Mesothelial cell of epicardium (in vitro differentiated cells): ENCODE measurements around the gene PIKFYVE. TPM values are rescaled to one million over a fixed set of nuclear protein-coding genes. Genes with fewer than 3 reads are reported as not detected.

ENCODE experiments used
- DNase-seq, 2 experiments: peaks; one replicate each; pipeline ENCODE4 v3.0.0; 2021; ENCODE audit warnings: low spot score in 2 of 2; ENCODE audit not compliant: unreplicated experiment in 2 of 2
- H3K27ac Mint-ChIP-seq: 2 replicates; pipeline ENCODE4 v1.8.0; 2021; ENCODE audit warnings: mixed read lengths
- H3K27me3 Mint-ChIP-seq: 2 replicates; pipeline ENCODE4 v1.8.0; 2021; ENCODE audit warnings: low read depth, mixed read lengths
- H3K36me3 Mint-ChIP-seq: 2 replicates; pipeline ENCODE4 v1.8.0; 2021; ENCODE audit warnings: mixed read lengths
- H3K4me1 Mint-ChIP-seq: 2 replicates; pipeline ENCODE4 v1.8.0; 2021; ENCODE audit warnings: mixed read lengths
- H3K4me3 Mint-ChIP-seq: 2 replicates; pipeline ENCODE4 v1.8.0; 2021; ENCODE audit warnings: mild to moderate bottlenecking, moderate library complexity, mixed read lengths
- H3K9me3 Mint-ChIP-seq: 2 replicates; pipeline ENCODE4 v1.8.0; 2021; ENCODE audit warnings: mixed read lengths
- CTCF ChIP-seq: fragments of 200-600 bp; sonication (generic); IDR thresholded peaks from one replicate; pipeline ENCODE4 v1.5.0; 2021; ENCODE audit warnings: antibody characterized with exemption; ENCODE audit not compliant: unreplicated experiment
- total RNA-seq: library from RNA; stranded (reverse); gene quantifications from 3 replicates; pipeline ENCODE4 v1.2.1, GENCODE V29; 2021

PIKFYVE gene
- total RNA-seq, 1 donor from 2014 or later, result 46.7 TPM

GRCh38 chr2:208280234-208280633 is 14.2 kb downstream of the PIKFYVE start:
- Mint-ChIP-seq H3K27me3 (no peaks in the 10 kb centered on the region), H3K27ac (no peak overlapping the region), H3K9me3 (peaks cover 6% of the 10 kb centered on the region), H3K36me3 (peaks cover 57% of the 10 kb centered on the region), H3K4me3 (no peak overlapping the region), H3K4me1 (peaks cover 7% of the 10 kb centered on the region)
- no peak for DNase-seq
- no peak for TF ChIP-seq CTCF

- peaks cover 6% of the 10 kb centered on the region for H3K9me3 Mint-ChIP-seq
- H3K36me3 Mint-ChIP-seq, result peaks cover 62% of the 10 kb centered on the region
- DNase-seq, result no peak
- no peak for TF ChIP-seq CTCF
- H3K27ac Mint-ChIP-seq, result no peak overlapping the region
- H3K4me3 Mint-ChIP-seq, result no peak overlapping the region
- H3K27me3 Mint-ChIP-seq, result no peaks in the 10 kb centered on the region
- H3K4me1 Mint-ChIP-seq, result peaks cover 1% of the 10 kb centered on the region
Observed at GRCh38 chr2:208280933-208281332, 14.9 kb downstream of the PIKFYVE start.

- H3K9me3 Mint-ChIP-seq, result peaks cover 16% of the 10 kb centered on the region
- no peak overlapping the region for H3K27ac Mint-ChIP-seq
- H3K27me3 Mint-ChIP-seq, result no peaks in the 10 kb centered on the region
- H3K36me3 Mint-ChIP-seq, result peaks cover 52% of the 10 kb centered on the region
- no peak for TF ChIP-seq CTCF
- DNase-seq, result no peak
- no peak overlapping the region for H3K4me3 Mint-ChIP-seq
- no peaks in the 10 kb centered on the region for H3K4me1 Mint-ChIP-seq
Observed at GRCh38 chr2:208285853-208286252, 19.8 kb downstream of the PIKFYVE start.

- DNase-seq, result no peak
- H3K36me3 Mint-ChIP-seq, result peaks cover 62% of the 10 kb centered on the region
- TF ChIP-seq CTCF, result no peak
Observed at GRCh38 chr2:208294482-208295024, 28.5 kb downstream of the PIKFYVE start.

GRCh38 chr2:208295834-208296233 is 29.8 kb downstream of the PIKFYVE start:
- peaks cover 60% of the 10 kb centered on the region for H3K36me3 Mint-ChIP-seq
- H3K27ac Mint-ChIP-seq, result no peak overlapping the region
- no peak for DNase-seq
- TF ChIP-seq CTCF, result no peak
- no peaks in the 10 kb centered on the region for H3K27me3 Mint-ChIP-seq
- H3K4me3 Mint-ChIP-seq, result no peak overlapping the region
- H3K9me3 Mint-ChIP-seq, result peaks cover 20% of the 10 kb centered on the region
- H3K4me1 Mint-ChIP-seq, result no peaks in the 10 kb centered on the region

More at GRCh38 chr2:208294482-208295024, 28.5 kb downstream of the PIKFYVE start:
- Mint-ChIP-seq H3K4me1 (no peaks in the 10 kb centered on the region), H3K9me3 (peaks cover 30% of the 10 kb centered on the region), H3K27ac (peak overlapping the region; percentile 16), H3K4me3 (no peak overlapping the region), H3K27me3 (no peaks in the 10 kb centered on the region)

GRCh38 chr2:208296610-208297009 is 30.6 kb downstream of the PIKFYVE start:
- peaks cover 57% of the 10 kb centered on the region for H3K36me3 Mint-ChIP-seq
- H3K9me3 Mint-ChIP-seq, result peaks cover 12% of the 10 kb centered on the region
- H3K27me3 Mint-ChIP-seq, result no peaks in the 10 kb centered on the region
- no peak for DNase-seq
- no peaks in the 10 kb centered on the region for H3K4me1 Mint-ChIP-seq
- no peak overlapping the region for H3K27ac Mint-ChIP-seq
- TF ChIP-seq CTCF, result no peak
- H3K4me3 Mint-ChIP-seq, result no peak overlapping the region
